HepG2 (cell line): Measurements from ENCODE around the gene NOVA2.

Experiments used
- ARHGAP35 ChIP-seq: sonication (generic); formaldehyde crosslinking; IDR thresholded peaks from 2 replicates; pipeline ENCODE4 v1.9.0; 2022; ENCODE audit warnings: mild to moderate bottlenecking, inconsistent platforms, moderate library complexity, missing genetic modification reagents, borderline replicate concordance
- BRCA1 ChIP-seq: sonication (generic); formaldehyde crosslinking; IDR thresholded peaks from 2 replicates; pipeline ENCODE4 v1.4.0; 2020; ENCODE audit warnings: missing genetic modification reagents
- SMARCC2 ChIP-seq: fragments of 450-650 bp; IDR thresholded peaks from 2 replicates; pipeline ENCODE4 v1.6.1; 2017; ENCODE audit warnings: antibody characterized with exemption, mild to moderate bottlenecking
- ZNF317 ChIP-seq: sonication (generic); formaldehyde crosslinking; IDR thresholded peaks from 2 replicates; pipeline ENCODE4 v1.5.0; 2020; ENCODE audit warnings: mild to moderate bottlenecking, missing genetic modification reagents
- TF ChIP-seq, protein P1 (sequence below): sonication (generic); formaldehyde crosslinking; IDR thresholded peaks from 2 replicates; pipeline ENCODE4 v1.5.0; 2020; ENCODE audit warnings: mild to moderate bottlenecking, missing genetic modification reagents, moderate library complexity
- TF ChIP-seq, protein P2 (sequence below): sonication (generic); formaldehyde crosslinking; conservative IDR thresholded peaks from 2 replicates; pipeline ENCODE4 v1.4.0; 2020; ENCODE audit warnings: missing genetic modification reagents

DNA sequence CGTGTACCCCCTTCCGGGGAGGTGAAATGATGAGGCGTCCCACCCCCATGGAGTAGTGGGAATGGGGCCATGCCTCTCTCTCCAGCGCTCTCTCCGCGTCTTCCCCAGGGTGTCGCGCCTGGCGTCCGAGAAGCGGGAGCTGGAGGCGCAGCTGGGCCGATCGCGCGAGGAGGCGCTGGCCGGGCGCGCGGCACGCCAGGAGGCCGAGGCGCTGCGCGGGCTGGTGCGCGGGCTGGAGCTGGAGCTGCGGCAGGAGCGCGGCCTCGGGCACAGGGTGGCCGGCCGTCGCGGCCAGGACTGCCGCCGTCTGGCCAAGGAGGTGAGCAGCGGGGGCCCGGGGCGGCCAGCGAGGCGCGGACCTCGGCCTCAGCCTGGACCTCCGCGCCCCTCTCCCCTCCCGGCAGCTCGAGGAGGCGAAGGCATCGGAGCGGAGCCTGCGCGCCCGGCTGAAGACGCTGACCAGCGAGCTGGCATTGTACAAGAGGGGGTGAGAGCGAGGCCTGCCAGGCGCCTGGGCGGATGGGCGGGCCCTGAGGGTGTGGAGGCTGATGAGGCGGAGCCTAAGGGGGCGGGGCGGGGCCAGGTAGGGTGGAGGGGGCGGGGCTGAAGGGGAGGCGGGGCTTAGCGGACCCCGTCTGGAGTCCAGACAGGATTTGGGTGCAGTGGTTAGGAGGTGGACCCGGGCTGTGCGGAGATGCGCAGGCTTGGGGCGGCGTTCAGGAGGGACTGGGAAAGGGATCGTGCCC lies 41.4 kb upstream of the NOVA2 start:
- TF ChIP-seq ARHGAP35 (CRISPR knock-in tag) (no peak), SMARCC2 (no peak), ZNF317 (CRISPR knock-in tag) (no peak), BRCA1 (CRISPR knock-in tag) (no peak)
- TF ChIP-seq, protein P1, sequence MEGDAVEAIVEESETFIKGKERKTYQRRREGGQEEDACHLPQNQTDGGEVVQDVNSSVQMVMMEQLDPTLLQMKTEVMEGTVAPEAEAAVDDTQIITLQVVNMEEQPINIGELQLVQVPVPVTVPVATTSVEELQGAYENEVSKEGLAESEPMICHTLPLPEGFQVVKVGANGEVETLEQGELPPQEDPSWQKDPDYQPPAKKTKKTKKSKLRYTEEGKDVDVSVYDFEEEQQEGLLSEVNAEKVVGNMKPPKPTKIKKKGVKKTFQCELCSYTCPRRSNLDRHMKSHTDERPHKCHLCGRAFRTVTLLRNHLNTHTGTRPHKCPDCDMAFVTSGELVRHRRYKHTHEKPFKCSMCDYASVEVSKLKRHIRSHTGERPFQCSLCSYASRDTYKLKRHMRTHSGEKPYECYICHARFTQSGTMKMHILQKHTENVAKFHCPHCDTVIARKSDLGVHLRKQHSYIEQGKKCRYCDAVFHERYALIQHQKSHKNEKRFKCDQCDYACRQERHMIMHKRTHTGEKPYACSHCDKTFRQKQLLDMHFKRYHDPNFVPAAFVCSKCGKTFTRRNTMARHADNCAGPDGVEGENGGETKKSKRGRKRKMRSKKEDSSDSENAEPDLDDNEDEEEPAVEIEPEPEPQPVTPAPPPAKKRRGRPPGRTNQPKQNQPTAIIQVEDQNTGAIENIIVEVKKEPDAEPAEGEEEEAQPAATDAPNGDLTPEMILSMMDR (CRISPR knock-in tag): no peak
- TF ChIP-seq, protein P2, sequence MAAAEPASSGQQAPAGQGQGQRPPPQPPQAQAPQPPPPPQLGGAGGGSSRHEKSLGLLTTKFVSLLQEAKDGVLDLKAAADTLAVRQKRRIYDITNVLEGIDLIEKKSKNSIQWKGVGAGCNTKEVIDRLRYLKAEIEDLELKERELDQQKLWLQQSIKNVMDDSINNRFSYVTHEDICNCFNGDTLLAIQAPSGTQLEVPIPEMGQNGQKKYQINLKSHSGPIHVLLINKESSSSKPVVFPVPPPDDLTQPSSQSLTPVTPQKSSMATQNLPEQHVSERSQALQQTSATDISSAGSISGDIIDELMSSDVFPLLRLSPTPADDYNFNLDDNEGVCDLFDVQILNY: no peak
